Measurements from ENCODE around the gene MPO.

The MPO gene

DNA sequence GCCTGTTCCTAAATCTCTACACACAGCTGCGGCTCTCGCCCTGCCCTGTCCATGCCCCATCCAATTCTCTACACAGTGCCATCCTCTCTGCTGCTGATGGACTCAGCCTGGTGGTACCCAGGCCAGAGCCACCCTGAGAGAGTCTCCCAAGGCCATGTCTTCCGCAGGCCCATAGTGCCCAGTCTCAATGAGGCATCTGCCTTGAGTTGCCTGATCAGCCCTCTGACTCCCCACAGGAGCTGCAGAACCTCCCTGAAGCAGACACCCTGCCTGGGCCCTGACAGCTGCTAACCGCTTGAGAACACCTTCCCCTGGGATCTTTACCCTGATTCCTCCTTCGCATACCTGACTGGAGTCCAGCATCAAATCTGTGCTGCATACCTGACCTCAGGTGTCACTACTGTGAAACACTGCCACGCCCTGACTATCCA lies 34.6 kb upstream of the MPO start:
- Histone ChIP-seq H3K9me2 (replicated peaks; ENCODE audit: control insufficient read depth, low read length) (no peaks in the 10 kb centered on the region), H3K4me1 (ENCODE audit: control insufficient read depth, low read length) (peaks cover 11% of the 10 kb centered on the region), H3K9me3 (ENCODE audit: control insufficient read depth, insufficient read depth, low read length) (no peaks in the 10 kb centered on the region), H3F3A (ENCODE audit: control insufficient read depth, insufficient read depth) (no peaks in the 10 kb centered on the region; the same call in 1 of the 2 replicates), H3K36me3 (ENCODE audit: control insufficient read depth, low read length) (no peaks in the 10 kb centered on the region), H3K27ac (ENCODE audit: low read depth, low read length) (no peak overlapping the region), H4K20me1 (ENCODE audit: control insufficient read depth, insufficient read depth, low read depth, low read length) (no peaks in the 10 kb centered on the region), H3K4me3 (ENCODE audit: low read length) (no peak overlapping the region), H3K4me2 (ENCODE audit: low read length) (no peak overlapping the region), H3K79me2 (ENCODE audit: control insufficient read depth, low read length) (no peaks in the 10 kb centered on the region), H3K27me3 (ENCODE audit: control insufficient read depth, low read length) (no peaks in the 10 kb centered on the region)
- TF ChIP-seq, protein P1, sequence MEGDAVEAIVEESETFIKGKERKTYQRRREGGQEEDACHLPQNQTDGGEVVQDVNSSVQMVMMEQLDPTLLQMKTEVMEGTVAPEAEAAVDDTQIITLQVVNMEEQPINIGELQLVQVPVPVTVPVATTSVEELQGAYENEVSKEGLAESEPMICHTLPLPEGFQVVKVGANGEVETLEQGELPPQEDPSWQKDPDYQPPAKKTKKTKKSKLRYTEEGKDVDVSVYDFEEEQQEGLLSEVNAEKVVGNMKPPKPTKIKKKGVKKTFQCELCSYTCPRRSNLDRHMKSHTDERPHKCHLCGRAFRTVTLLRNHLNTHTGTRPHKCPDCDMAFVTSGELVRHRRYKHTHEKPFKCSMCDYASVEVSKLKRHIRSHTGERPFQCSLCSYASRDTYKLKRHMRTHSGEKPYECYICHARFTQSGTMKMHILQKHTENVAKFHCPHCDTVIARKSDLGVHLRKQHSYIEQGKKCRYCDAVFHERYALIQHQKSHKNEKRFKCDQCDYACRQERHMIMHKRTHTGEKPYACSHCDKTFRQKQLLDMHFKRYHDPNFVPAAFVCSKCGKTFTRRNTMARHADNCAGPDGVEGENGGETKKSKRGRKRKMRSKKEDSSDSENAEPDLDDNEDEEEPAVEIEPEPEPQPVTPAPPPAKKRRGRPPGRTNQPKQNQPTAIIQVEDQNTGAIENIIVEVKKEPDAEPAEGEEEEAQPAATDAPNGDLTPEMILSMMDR (IDR thresholded peaks at IDR 0.05; ENCODE audit: low read depth, low read length, poor library complexity, severe bottlenecking) = no peak
- no peak for TF ChIP-seq EZH2phosphoT487 (IDR thresholded peaks at IDR 0.05; ENCODE audit: borderline replicate concordance, low read length)

DNA sequence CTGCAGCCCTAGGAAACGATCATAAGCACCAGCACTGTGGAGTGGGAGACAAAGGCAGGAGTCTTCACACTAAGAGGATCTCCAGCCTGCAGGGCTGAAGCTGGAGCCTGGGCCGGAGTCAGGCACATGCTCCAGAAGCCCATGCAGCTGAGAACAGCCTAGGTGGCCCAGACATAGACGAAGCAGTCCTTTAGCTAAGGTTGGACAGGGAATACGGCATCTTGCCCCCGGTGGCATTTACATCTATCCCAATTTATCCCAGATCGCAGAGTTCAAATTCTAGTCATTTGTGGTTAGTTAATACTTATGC lies 33.9 kb upstream of the MPO start:
- Histone ChIP-seq H3K9me2 (replicated peaks; ENCODE audit: control insufficient read depth, low read length) (no peaks in the 10 kb centered on the region), H4K20me1 (ENCODE audit: control insufficient read depth, insufficient read depth, low read depth, low read length) (no peaks in the 10 kb centered on the region), H3F3A (ENCODE audit: control insufficient read depth, insufficient read depth) (no peaks in the 10 kb centered on the region; the same call in 1 of the 2 replicates), H3K27me3 (ENCODE audit: control insufficient read depth, low read length) (no peaks in the 10 kb centered on the region), H3K79me2 (ENCODE audit: control insufficient read depth, low read length) (no peaks in the 10 kb centered on the region), H3K27ac (ENCODE audit: low read depth, low read length) (no peak overlapping the region), H3K4me3 (ENCODE audit: low read length) (no peak overlapping the region), H3K9me3 (ENCODE audit: control insufficient read depth, insufficient read depth, low read length) (no peaks in the 10 kb centered on the region), H3K36me3 (ENCODE audit: control insufficient read depth, low read length) (no peaks in the 10 kb centered on the region), H3K4me1 (ENCODE audit: control insufficient read depth, low read length) (peaks cover 11% of the 10 kb centered on the region), H3K4me2 (ENCODE audit: low read length) (no peak overlapping the region)
- TF ChIP-seq, protein P1 (IDR thresholded peaks at IDR 0.05; ENCODE audit: low read depth, low read length, poor library complexity, severe bottlenecking) = no peak
- no peak for TF ChIP-seq EZH2phosphoT487 (IDR thresholded peaks at IDR 0.05; ENCODE audit: borderline replicate concordance, low read length)

GRCh38 chr17:58313815-58314705 lies 33.3 kb upstream of the MPO start:
- H3K4me3 ChIP-seq (ENCODE audit: low read length) = no peak overlapping the region
- no peaks in the 10 kb centered on the region for H3K79me2 ChIP-seq (ENCODE audit: control insufficient read depth, low read length)
- no peaks in the 10 kb centered on the region for H3K9me2 ChIP-seq (replicated peaks; ENCODE audit: control insufficient read depth, low read length)
- H3F3A ChIP-seq (ENCODE audit: control insufficient read depth, insufficient read depth) = no peaks in the 10 kb centered on the region; the same call in 1 of the 2 replicates
- TF ChIP-seq, protein P1 (IDR thresholded peaks at IDR 0.05; ENCODE audit: low read depth, low read length, poor library complexity, severe bottlenecking) = no peak
- no peak for TF ChIP-seq EZH2phosphoT487 (IDR thresholded peaks at IDR 0.05; ENCODE audit: borderline replicate concordance, low read length)
- no peaks in the 10 kb centered on the region for H3K9me3 ChIP-seq (ENCODE audit: control insufficient read depth, insufficient read depth, low read length)
- no peaks in the 10 kb centered on the region for H3K27me3 ChIP-seq (ENCODE audit: control insufficient read depth, low read length)
- peaks cover 11% of the 10 kb centered on the region for H3K4me1 ChIP-seq (ENCODE audit: control insufficient read depth, low read length)
- H3K27ac ChIP-seq (ENCODE audit: low read depth, low read length) = no peak overlapping the region
- no peaks in the 10 kb centered on the region for H4K20me1 ChIP-seq (ENCODE audit: control insufficient read depth, insufficient read depth, low read depth, low read length)
- no peaks in the 10 kb centered on the region for H3K36me3 ChIP-seq (ENCODE audit: control insufficient read depth, low read length)
- H3K4me2 ChIP-seq (ENCODE audit: low read length) = no peak overlapping the region
